Calu3 (cell line): Measurements from ENCODE around the gene COG3. TPM values are rescaled to one million over a fixed set of nuclear protein-coding genes. Genes with fewer than 3 reads are reported as not detected.
"Not testable (repeated sequence)": the region's sequence is repeated elsewhere in the genome, so short reads cannot be mapped to it uniquely, and the experiment has no call there.

Source experiments
- BruUV-seq: library from RNA; stranded (reverse); fragments of 400-500 nt; replicated peaks from 2 replicates; lab custom pipeline; 2021; lab: Mats Ljungman, UMichigan
- CTCF ChIA-PET: fragments of 300-600 bp; sonication (Branson Sonifier 250); formaldehyde crosslinking; loops from one replicate; lab custom pipeline; 2022; ENCODE audit warnings: antibody characterized with exemption; lab: Charles Lee
- DNase-seq: peaks from one replicate; pipeline ENCODE4 v3.0.0; 2022
- H3K27ac Mint-ChIP-seq: one replicate; pipeline ENCODE4 v1.8.0; 2022; ENCODE audit warnings: mixed read lengths; ENCODE audit not compliant: unreplicated experiment
- H3K27me3 Mint-ChIP-seq: one replicate; pipeline ENCODE4 v1.8.0; 2022; ENCODE audit warnings: mixed read lengths; ENCODE audit not compliant: unreplicated experiment
- H3K36me3 Mint-ChIP-seq: one replicate; pipeline ENCODE4 v1.8.0; 2022; ENCODE audit warnings: mild to moderate bottlenecking, moderate library complexity, mixed read lengths; ENCODE audit not compliant: insufficient read depth, unreplicated experiment
- H3K4me1 Mint-ChIP-seq: one replicate; pipeline ENCODE4 v1.8.0; 2022; ENCODE audit warnings: mild to moderate bottlenecking, low read depth, mixed read lengths; ENCODE audit not compliant: unreplicated experiment
- H3K4me3 Mint-ChIP-seq: one replicate; pipeline ENCODE4 v1.8.0; 2022; ENCODE audit warnings: mild to moderate bottlenecking, low read depth, moderate library complexity, mixed read lengths; ENCODE audit not compliant: unreplicated experiment
- H3K9me3 Mint-ChIP-seq: one replicate; pipeline ENCODE4 v1.8.0; 2022; ENCODE audit warnings: low read depth, mixed read lengths; ENCODE audit not compliant: unreplicated experiment
- intact Hi-C: fragments of 100-400 bp; cut with micrococcal nuclease; formaldehyde crosslinking; loops from one replicate; pipeline ENCODE4 v1.10.0; 2022; ENCODE audit not compliant: unreplicated experiment
- total RNA-seq: library from RNA; stranded (reverse); gene quantifications from 2 replicates; pipeline ENCODE4 v1.2.3, GENCODE V29; 2022
- TF ChIP-seq, protein P1 (sequence below): fragments of 200-600 bp; IDR thresholded peaks from one replicate; pipeline ENCODE4 v1.8.0; 2022; ENCODE audit warnings: antibody characterized with exemption; ENCODE audit not compliant: unreplicated experiment

COG3 gene
- total RNA-seq, 1 experiment from 2014 or later = 21.6 TPM

DNA sequence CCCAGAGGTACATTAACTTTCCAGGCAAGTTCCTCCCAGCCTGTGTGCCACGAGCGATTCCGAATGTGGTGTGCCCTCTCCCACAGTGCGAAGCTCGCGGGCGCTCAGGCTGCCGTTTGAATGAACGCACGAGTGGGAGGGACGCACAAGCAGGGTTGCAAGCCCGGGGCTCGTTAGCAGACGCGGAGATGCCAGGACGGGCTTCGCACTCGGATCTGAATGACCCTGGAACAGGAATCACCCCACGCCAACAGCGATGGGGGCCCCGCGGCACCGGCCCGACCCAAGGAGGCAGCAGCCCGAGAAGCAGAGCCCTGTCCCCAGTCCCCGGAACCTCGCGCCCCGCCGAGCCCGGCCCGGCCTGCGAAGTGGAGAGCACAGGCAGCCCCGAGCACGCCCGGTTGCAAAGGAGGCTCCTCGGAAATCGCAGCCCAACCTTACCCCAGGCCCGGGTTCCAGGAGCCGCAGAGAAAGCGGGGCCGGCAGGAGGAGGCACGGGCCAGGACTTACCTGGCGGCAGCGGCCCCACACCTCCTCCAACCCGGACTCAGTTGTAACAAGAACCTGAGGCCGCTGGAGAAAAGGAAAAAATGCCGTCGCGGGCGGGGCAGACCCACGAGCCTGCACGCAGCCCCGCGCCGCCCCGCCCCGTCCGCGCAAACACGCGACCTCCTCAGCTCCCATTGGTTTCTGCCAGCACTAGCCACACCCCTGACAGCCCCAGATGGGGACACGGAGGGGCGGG is 46.8 kb upstream of the COG3 start, which contains the start of gene SLC25A30:
Gene SLC25A30, minus strand, starts transcription at position 584 of the 745 bp plus-strand sequence. CDS start 6,948 bp downstream, outside the sequence.
- Mint-ChIP-seq H3K4me1 (peaks cover 7% of the 10 kb centered on the region), H3K36me3 (peaks cover 32% of the 10 kb centered on the region), H3K27ac (peak within 1 kb of the TSS; percentile 92), H3K27me3 (no peaks in the 10 kb centered on the region), H3K4me3 (peak within 1 kb of the TSS; percentile 80), H3K9me3 (no peaks in the 10 kb centered on the region)
- no TSS peak for BruUV-seq
- TF ChIP-seq, protein P1, sequence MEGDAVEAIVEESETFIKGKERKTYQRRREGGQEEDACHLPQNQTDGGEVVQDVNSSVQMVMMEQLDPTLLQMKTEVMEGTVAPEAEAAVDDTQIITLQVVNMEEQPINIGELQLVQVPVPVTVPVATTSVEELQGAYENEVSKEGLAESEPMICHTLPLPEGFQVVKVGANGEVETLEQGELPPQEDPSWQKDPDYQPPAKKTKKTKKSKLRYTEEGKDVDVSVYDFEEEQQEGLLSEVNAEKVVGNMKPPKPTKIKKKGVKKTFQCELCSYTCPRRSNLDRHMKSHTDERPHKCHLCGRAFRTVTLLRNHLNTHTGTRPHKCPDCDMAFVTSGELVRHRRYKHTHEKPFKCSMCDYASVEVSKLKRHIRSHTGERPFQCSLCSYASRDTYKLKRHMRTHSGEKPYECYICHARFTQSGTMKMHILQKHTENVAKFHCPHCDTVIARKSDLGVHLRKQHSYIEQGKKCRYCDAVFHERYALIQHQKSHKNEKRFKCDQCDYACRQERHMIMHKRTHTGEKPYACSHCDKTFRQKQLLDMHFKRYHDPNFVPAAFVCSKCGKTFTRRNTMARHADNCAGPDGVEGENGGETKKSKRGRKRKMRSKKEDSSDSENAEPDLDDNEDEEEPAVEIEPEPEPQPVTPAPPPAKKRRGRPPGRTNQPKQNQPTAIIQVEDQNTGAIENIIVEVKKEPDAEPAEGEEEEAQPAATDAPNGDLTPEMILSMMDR = no peak
- CTCF ChIA-PET = interaction anchor here (1.0 kb wide), 1 partner anchor 51 kb away, joined by 3 read pairs; no protein-coding TSS in a partner anchor
- intact Hi-C loops = loop anchor here (5.0 kb wide), 1 partner anchor 49 kb away; no protein-coding TSS in a partner anchor
- DNase-seq = peak; percentile 90

DNA sequence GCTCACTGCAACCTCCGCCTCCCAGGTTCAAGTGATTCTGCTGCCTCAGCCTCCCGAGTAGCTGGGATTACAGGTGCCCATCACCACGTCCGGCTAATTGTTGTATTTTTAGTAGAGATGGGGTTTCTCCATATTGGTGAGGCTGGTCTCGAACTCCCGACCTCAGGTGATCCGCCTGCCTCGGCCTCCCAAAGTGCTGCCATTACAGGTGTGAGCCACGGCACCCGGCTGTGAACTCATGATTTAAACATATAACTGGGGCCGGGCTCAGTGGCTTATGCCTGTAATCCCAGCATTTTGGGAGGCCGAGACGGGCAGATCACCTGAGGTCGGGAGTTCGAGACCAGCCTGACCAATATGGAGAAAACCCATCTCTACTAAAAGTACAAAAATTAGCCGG is 45.4 kb upstream of the COG3 start:
- not testable (repeated sequence) for BruUV-seq, H3K9me3 Mint-ChIP-seq

DNA sequence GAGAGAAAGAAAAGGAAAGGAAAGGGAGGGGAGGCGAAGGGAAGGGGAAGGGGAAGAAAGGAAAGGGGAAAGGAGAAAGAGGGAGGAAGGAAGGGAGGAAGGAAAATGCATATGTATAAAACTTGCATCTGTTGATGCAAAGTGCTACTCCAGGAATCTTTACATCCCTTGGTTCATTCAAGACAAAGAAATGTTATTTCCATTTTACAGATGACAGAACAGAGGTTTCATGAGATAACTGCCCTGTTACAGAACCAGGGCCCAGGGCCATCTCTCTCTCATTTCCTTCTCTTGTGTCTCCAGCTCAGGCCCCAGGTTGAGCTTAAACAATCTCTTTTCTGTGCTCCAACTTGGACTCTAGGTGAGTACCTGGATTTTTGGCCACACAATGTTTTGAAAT is 44.8 kb upstream of the COG3 start:
- CTCF ChIA-PET = no interaction called here
- H3K4me3 Mint-ChIP-seq = no peak overlapping the region

More for the DNA sequence above, 45.4 kb upstream of the COG3 start:
- H3K4me1 Mint-ChIP-seq, CTCF ChIA-PET, H3K4me3 Mint-ChIP-seq, H3K27ac Mint-ChIP-seq, H3K27me3 Mint-ChIP-seq, DNase-seq: not testable (repeated sequence)
- intact Hi-C loops = loop anchor here (5.0 kb wide), 1 partner anchor 48 kb away; no protein-coding TSS in a partner anchor
- peaks cover 28% of the 10 kb centered on the region for H3K36me3 Mint-ChIP-seq

DNA sequence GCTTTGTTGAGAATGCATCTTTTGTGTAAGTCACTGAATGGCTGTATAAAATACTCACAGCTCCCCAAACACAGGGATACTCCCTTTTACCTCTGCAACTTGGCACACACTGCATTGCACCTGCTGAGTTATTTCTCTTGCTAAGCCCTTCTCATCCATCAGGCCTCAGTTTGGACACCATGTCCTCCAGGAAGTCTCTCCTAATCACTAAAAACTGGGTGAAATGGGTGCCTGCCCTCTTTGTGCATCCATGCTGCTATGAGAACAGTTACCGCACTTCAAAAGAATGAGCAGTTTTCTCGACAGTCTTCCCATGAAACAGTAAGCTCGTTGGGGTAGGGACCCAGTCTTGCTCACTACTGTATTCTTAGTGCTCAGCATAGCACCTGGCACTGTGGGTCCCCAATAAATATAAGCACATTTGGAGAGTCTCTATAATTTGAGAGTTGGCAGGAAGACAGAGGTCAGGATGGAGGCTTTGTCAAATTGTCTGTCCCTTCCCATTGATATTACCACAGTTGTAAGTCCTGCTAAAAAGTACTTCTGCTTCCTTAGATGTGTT is 41.9 kb upstream of the COG3 start:
- Mint-ChIP-seq H3K4me1 (no peaks in the 10 kb centered on the region), H3K36me3 (peaks cover 9% of the 10 kb centered on the region), H3K27ac (no peak overlapping the region), H3K9me3 (no peaks in the 10 kb centered on the region), H3K4me3 (no peak overlapping the region), H3K27me3 (no peaks in the 10 kb centered on the region)
- BruUV-seq = no TSS peak
- TF ChIP-seq, protein P1 = no peak
- CTCF ChIA-PET = no interaction called here
- intact Hi-C loops = no loop called here
- DNase-seq = no peak

More for the DNA sequence above, 44.8 kb upstream of the COG3 start:
- DNase-seq = no peak
- Mint-ChIP-seq H3K27me3 (no peaks in the 10 kb centered on the region), H3K4me1 (no peaks in the 10 kb centered on the region), H3K27ac (no peak overlapping the region), H3K36me3 (peaks cover 23% of the 10 kb centered on the region), H3K9me3 (no peaks in the 10 kb centered on the region)
- no TSS peak for BruUV-seq
- TF ChIP-seq, protein P1 = no peak
- intact Hi-C loops = loop anchor here (5.0 kb wide), 1 partner anchor 47 kb away; no protein-coding TSS in a partner anchor

DNA sequence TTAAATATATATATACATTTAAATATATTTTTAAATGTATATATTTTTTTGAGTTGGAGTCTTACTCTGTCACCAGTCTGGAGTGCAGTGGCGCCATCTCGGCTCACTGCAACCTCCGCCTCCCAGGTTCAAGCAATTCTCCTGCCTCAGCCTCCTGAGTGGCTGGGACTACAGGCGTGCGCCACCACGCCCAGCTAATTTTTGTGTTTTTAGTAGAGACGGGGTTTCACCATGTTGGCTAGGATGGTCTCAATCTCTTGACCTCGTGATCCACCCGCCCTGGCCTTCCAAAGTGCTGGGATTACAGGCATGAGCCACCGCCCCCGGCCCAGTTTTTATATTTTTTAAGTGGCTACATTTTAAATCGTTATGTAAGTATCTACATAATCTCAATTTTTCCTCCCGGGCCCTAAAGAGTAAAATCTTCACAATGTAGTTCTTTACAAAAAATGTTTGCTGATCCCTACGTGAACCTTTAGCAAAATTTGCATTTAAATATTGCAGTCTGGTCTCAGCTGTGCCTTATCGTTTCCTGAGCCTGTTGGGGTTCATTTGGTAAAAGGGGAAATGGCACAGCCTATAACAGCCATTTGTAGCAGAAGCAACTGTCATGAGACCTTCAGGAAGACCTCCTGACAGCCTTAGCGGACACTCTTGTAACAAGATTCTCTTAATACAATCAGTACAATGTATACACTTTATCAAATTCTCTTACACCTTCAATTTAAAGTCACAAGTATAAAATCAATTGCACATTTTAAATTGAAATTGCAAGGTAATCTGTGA is 38.5 kb upstream of the COG3 start:
- H3K4me3 Mint-ChIP-seq, CTCF ChIA-PET, H3K36me3 Mint-ChIP-seq, H3K9me3 Mint-ChIP-seq, H3K27me3 Mint-ChIP-seq, BruUV-seq, intact Hi-C loops, H3K27ac Mint-ChIP-seq, DNase-seq, H3K4me1 Mint-ChIP-seq: not testable (repeated sequence)
